SK-N-SH treated with all-trans-retinoic acid at 6 μM for 48 hours (cell line): Measurements from ENCODE around the gene GSE1.

ENCODE experiments used
- ATAC-seq: fragments of 200-7000 bp; cut with Tn5 transposase; 3 replicates; pipeline ENCODE4 v1.9.1; 2020; ENCODE audit warnings: mild to moderate bottlenecking, moderate library complexity
- ARNTL ChIP-seq: fragments of 450-650 bp; formaldehyde crosslinking; IDR thresholded peaks from 2 replicates; pipeline ENCODE4 v1.5.0; 2020; ENCODE audit warnings: low read depth, mild to moderate bottlenecking, moderate library complexity, borderline replicate concordance
- CREB5 ChIP-seq: fragments of 250-450 bp; sonication (Bioruptor Pico); IDR thresholded peaks from 2 replicates; pipeline ENCODE4 v1.5.1; 2020; ENCODE audit warnings: low read depth, mild to moderate bottlenecking, moderate library complexity
- CSDC2 ChIP-seq: fragments of 250-450 bp; sonication (Bioruptor Pico); IDR thresholded peaks from 2 replicates; pipeline ENCODE4 v1.5.0; 2020; ENCODE audit warnings: mild to moderate bottlenecking, moderate library complexity
- CSRNP3 ChIP-seq: fragments of 250-450 bp; sonication (Bioruptor Pico); IDR thresholded peaks from 2 replicates; pipeline ENCODE4 v1.5.1; 2021; ENCODE audit warnings: mild to moderate bottlenecking, moderate library complexity
- ESRRG ChIP-seq: fragments of 250-450 bp; sonication (Bioruptor Pico); IDR thresholded peaks from 2 replicates; pipeline ENCODE4 v1.6.1; 2021; ENCODE audit warnings: mild to moderate bottlenecking
- OSR1 ChIP-seq: fragments of 250-450 bp; sonication (Bioruptor Pico); IDR thresholded peaks from 2 replicates; pipeline ENCODE4 v1.8.0; 2022; ENCODE audit warnings: moderate library complexity, mild to moderate bottlenecking, inconsistent platforms
- PATZ1 ChIP-seq: fragments of 250-450 bp; sonication (Bioruptor Pico); IDR thresholded peaks from 2 replicates; pipeline ENCODE4 v1.8.0; 2020; ENCODE audit warnings: mild to moderate bottlenecking, moderate library complexity, borderline replicate concordance
- POU6F1 ChIP-seq: fragments of 250-450 bp; sonication (Bioruptor Pico); IDR thresholded peaks from 2 replicates; pipeline ENCODE4 v1.8.0; 2021; ENCODE audit warnings: low read depth, mild to moderate bottlenecking, moderate library complexity, borderline replicate concordance
- PPARA ChIP-seq: fragments of 250-450 bp; sonication (Bioruptor Pico); IDR thresholded peaks from 2 replicates; pipeline ENCODE4 v1.5.0; 2020; ENCODE audit warnings: mild to moderate bottlenecking, borderline replicate concordance
- SNAI2 ChIP-seq: fragments of 250-450 bp; sonication (Bioruptor Pico); IDR thresholded peaks from 2 replicates; pipeline ENCODE4 v1.5.0; 2020; ENCODE audit warnings: mild to moderate bottlenecking, moderate library complexity
- TCF4 ChIP-seq: fragments of 250-450 bp; sonication (Bioruptor Pico); IDR thresholded peaks from 2 replicates; pipeline ENCODE4 v1.8.0; 2021; ENCODE audit warnings: mild to moderate bottlenecking, moderate library complexity, borderline replicate concordance
- TOX ChIP-seq: fragments of 250-450 bp; sonication (Bioruptor Pico); IDR thresholded peaks from 2 replicates; pipeline ENCODE4 v1.8.0; 2021; ENCODE audit warnings: mild to moderate bottlenecking, moderate library complexity, borderline replicate concordance
- TSHZ2 ChIP-seq: fragments of 250-450 bp; sonication (Bioruptor Pico); IDR thresholded peaks from 2 replicates; pipeline ENCODE4 v1.5.0; 2020; ENCODE audit warnings: mild to moderate bottlenecking, moderate library complexity
- ZC3H10 ChIP-seq: fragments of 250-450 bp; sonication (Bioruptor Pico); IDR thresholded peaks from 2 replicates; pipeline ENCODE4 v1.5.1; 2021; ENCODE audit warnings: mild to moderate bottlenecking, moderate library complexity
- ZFP30 ChIP-seq: fragments of 450-650 bp; formaldehyde crosslinking; IDR thresholded peaks from 2 replicates; pipeline ENCODE4 v1.5.0; 2022; ENCODE audit warnings: mild to moderate bottlenecking, moderate library complexity
- ZNF565 ChIP-seq: fragments of 450-650 bp; formaldehyde crosslinking; conservative IDR thresholded peaks from 2 replicates; pipeline ENCODE4 v1.5.0; 2020; ENCODE audit warnings: low read depth, mild to moderate bottlenecking, moderate library complexity
- ZNF70 ChIP-seq: fragments of 450-650 bp; formaldehyde crosslinking; IDR thresholded peaks from 2 replicates; pipeline ENCODE4 v1.5.0; 2020; ENCODE audit warnings: mild to moderate bottlenecking, moderate library complexity
- ZNF8 ChIP-seq: fragments of 450-650 bp; formaldehyde crosslinking; IDR thresholded peaks from 2 replicates; pipeline ENCODE4 v1.5.0; 2020; ENCODE audit warnings: mild to moderate bottlenecking, moderate library complexity

The GSE1 gene

GRCh38 chr16:85660843-85661739 is 48.0 kb downstream of the GSE1 start:
- ATAC-seq, result no peak
- TF ChIP-seq ARNTL (no peak), PATZ1 (CRISPR knock-in tag) (no peak), TSHZ2 (CRISPR knock-in tag) (no peak), POU6F1 (CRISPR knock-in tag) (no peak), TCF4 (no peak), SNAI2 (CRISPR knock-in tag) (no peak), ZC3H10 (no peak), TOX (no peak), ZNF70 (CRISPR knock-in tag) (no peak), ESRRG (CRISPR knock-in tag) (no peak), ZNF565 (CRISPR knock-in tag) (no peak), PPARA (no peak), CREB5 (no peak), OSR1 (CRISPR knock-in tag) (no peak), CSRNP3 (CRISPR knock-in tag) (no peak), ZFP30 (no peak)

- no peak for ATAC-seq
- TF ChIP-seq OSR1 (CRISPR knock-in tag) (no peak), CSDC2 (CRISPR knock-in tag) (no peak), CSRNP3 (CRISPR knock-in tag) (no peak), ESRRG (CRISPR knock-in tag) (no peak)
Measured at GRCh38 chr16:85661740-85662481, 48.8 kb downstream of the GSE1 start.

- no peak for ATAC-seq
- TF ChIP-seq TCF4, result no peak
- TF ChIP-seq CREB5, result no peak
- no peak for TF ChIP-seq ZNF8 (CRISPR knock-in tag)
- no peak for TF ChIP-seq ZC3H10
- TF ChIP-seq ZNF565 (CRISPR knock-in tag), result no peak
- TF ChIP-seq TSHZ2 (CRISPR knock-in tag), result no peak
Measured at GRCh38 chr16:85662482-85662812, 49.3 kb downstream of the GSE1 start.
